ENCODE data around the gene CPEB1.

Gene CPEB1

GRCh38 chr15:82595766-82596165, 51.4 kb downstream of the CPEB1 start:
- DNase-seq: no peak

GRCh38 chr15:82595203-82595602, 52.0 kb downstream of the CPEB1 start:
- DNase-seq: no peak

GRCh38 chr15:82587805-82588204, 59.4 kb downstream of the CPEB1 start:
- DNase-seq: no peak

- no peak for DNase-seq
These were observed 62.1 kb downstream of the CPEB1 start for GRCh38 chr15:82585072-82585471.

GRCh38 chr15:82580713-82581112, 66.5 kb downstream of the CPEB1 start:
- DNase-seq: no peak

GRCh38 chr15:82575335-82575734, 71.8 kb downstream of the CPEB1 start:
- DNase-seq: no peak

GRCh38 chr15:82572986-82573385, 74.2 kb downstream of the CPEB1 start:
- DNase-seq: no peak

- peak in 32 of 56 donors; percentile 2 to 68 (median 39) for DNase-seq
These were observed 74.9 kb downstream of the CPEB1 start for GRCh38 chr15:82572311-82572710.

GRCh38 chr15:82571722-82572222, 75.4 kb downstream of the CPEB1 start:
- peak in 55 of 56 donors; percentile 22 to 91 (median 77) for DNase-seq

- DNase-seq: peak in 14 of 56 donors; percentile 6 to 65 (median 24)
These were observed 76.2 kb downstream of the CPEB1 start for GRCh38 chr15:82570721-82571508.

- DNase-seq: no peak
These were observed 77.3 kb downstream of the CPEB1 start for GRCh38 chr15:82569834-82570233.

- DNase-seq: peak in 14 of 56 donors; percentile 4 to 37 (median 18)
These were observed 78.2 kb downstream of the CPEB1 start for GRCh38 chr15:82568986-82569385.

- DNase-seq: no peak
These were observed 79.5 kb downstream of the CPEB1 start for GRCh38 chr15:82567661-82568060.

- no peak for DNase-seq
These were observed 80.5 kb downstream of the CPEB1 start for GRCh38 chr15:82566690-82567089.

GRCh38 chr15:82558502-82558901, 88.7 kb downstream of the CPEB1 start:
- DNase-seq: no peak

GRCh38 chr15:82556315-82557035, 90.7 kb downstream of the CPEB1 start:
- no peak for DNase-seq

- no peak for DNase-seq
These were observed 92.3 kb downstream of the CPEB1 start for GRCh38 chr15:82554849-82555248.

GRCh38 chr15:82554351-82554750, 92.8 kb downstream of the CPEB1 start:
- DNase-seq: peak in 2 of 56 donors; percentile 8 to 16

GRCh38 chr15:82553846-82554245, 93.3 kb downstream of the CPEB1 start:
- no peak for DNase-seq

GRCh38 chr15:82552861-82553260, 94.3 kb downstream of the CPEB1 start:
- DNase-seq: no peak

GRCh38 chr15:82551646-82552247, 95.4 kb downstream of the CPEB1 start:
- no peak for DNase-seq

GRCh38 chr15:82549199-82549665, 97.9 kb downstream of the CPEB1 start:
- no peak for DNase-seq

Data from nucleus accumbens (tissue), 56 donors.